Astrocyte (in vitro differentiated cells and primary cell): Measurements from ENCODE around the gene ADAM29.

ENCODE experiments used
- CTCF ChIP-seq: IDR thresholded peaks from 2 replicates; pipeline ENCODE4 v1.5.1; 2011; ENCODE audit warnings: low read depth, mild to moderate bottlenecking, inconsistent platforms, low read length, moderate library complexity; ENCODE audit not compliant: insufficient read depth
- EZH2 ChIP-seq: IDR thresholded peaks from 2 replicates; pipeline ENCODE4 v1.6.1; 2012; ENCODE audit warnings: mild to moderate bottlenecking, low read length, inconsistent platforms; ENCODE audit not compliant: insufficient read depth

GRCh38 chr4:174871407-174871806 lies 46.8 kb upstream of the ADAM29 start:
- TF ChIP-seq EZH2 (no peak), CTCF (no peak)
